NOMO-1 (cell line): ENCODE measurements around the gene MRPL36.

Experiments
- DNase-seq, 2 experiments: peaks; one replicate each; lab custom pipeline; 2025; ENCODE audit not compliant: unreplicated experiment in 2 of 2; lab: John Stamatoyannopoulos, UW

Gene MRPL36

DNA sequence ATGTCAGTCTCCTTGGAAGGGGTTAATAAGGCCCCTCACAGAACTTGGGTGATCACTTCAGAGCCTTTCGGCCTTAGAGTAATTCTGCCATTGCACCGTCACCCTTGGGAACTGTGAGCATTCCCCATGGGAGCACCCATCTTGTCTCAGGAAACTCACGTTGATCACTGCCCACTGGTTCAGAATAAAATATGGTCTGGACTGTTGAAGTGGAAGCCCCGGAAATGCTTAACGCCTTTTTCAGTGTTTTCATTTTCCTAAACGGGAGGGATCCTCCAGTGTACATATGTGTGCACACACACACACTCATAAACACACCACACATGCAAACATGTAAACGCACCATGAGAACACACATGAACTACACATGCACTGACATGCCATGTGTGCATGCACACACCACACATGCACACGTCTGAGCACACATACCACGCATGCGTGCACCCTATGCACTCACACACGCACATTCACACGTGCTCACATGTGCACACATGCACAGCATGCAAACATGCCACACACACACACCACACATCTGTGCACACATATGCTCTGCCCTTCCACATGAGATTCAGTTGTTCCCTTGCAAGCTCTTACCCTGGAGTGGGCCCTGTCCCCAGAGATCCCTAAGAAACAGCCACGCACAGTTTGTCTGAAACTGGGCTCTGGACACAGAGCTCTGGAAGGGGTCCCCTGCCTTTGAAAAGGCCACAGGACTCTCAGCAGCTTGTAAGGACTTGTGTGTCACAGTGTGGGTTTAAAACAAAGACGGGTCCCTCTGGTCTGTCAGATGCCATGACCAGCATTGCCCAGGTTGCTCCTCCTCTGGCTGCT, 17.0 kb downstream of the MRPL36 start:
- no peak for DNase-seq

DNA sequence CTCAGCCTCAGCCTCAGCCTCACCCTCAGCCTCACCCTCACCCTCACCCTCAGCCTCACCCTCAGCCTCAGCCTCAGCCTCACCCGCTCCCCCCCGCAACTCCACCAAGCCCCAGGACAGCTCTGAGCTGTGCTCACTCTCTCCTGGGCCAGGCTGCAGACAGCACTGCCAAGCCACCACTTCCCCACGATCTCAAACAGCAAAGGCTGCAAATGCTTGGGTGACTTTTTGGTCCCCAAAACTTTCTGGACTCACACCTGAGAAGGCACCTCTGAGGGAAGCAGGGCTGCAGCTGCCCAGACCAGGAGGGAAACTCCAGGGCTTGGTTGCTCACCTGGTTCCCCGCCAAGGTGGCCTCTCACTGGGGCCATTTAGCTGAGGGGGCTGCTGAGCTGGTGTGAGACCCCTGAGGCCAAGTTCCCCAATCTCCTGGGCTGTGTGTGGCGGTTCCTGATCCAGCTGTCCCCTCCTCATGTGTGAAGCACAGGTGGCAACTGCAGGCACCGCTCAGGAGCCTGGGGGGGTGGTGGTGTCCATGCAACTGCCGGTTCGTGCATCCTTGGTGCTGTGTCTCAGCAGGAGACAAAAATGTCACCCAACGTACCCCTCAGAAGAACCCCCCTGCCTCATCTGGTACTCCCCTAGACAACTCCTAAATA, 17.8 kb downstream of the MRPL36 start:
- no peak for DNase-seq

DNA sequence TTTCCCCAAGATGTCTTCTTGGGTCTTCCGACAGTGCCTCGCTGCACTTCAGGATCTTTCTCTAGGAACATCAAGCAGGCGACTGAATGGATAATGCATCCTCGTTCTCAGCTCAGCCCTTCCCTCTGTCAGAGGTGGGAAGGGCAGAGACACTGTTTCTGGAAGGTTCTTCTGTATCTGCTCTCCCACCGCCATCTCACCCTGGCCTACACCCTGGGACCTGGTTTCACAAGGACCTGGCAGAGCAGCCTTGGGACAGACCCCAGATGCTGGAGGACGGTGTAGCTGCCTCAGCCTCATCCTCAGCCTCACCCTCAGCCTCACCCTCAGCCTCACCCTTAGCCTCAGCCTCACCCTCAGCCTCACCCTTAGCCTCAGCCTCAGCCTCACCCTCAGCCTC, 18.5 kb downstream of the MRPL36 start:
- no peak for DNase-seq

DNA sequence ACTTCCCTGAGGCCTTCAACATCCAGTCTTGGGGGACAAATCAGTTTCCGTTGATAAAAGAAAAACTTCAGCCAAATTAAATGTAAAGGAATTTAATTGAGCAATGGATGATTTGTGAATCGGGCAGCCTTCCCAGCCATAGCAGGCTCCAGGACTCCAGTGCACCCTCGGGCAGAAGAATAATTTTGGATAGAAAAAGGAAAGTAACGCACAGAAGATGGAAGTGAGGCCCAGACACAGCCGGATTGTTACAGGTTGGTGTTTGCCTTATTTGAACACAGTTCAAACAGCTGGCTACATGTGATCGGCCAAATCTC, 19.1 kb downstream of the MRPL36 start:
- DNase-seq, result no peak

DNA sequence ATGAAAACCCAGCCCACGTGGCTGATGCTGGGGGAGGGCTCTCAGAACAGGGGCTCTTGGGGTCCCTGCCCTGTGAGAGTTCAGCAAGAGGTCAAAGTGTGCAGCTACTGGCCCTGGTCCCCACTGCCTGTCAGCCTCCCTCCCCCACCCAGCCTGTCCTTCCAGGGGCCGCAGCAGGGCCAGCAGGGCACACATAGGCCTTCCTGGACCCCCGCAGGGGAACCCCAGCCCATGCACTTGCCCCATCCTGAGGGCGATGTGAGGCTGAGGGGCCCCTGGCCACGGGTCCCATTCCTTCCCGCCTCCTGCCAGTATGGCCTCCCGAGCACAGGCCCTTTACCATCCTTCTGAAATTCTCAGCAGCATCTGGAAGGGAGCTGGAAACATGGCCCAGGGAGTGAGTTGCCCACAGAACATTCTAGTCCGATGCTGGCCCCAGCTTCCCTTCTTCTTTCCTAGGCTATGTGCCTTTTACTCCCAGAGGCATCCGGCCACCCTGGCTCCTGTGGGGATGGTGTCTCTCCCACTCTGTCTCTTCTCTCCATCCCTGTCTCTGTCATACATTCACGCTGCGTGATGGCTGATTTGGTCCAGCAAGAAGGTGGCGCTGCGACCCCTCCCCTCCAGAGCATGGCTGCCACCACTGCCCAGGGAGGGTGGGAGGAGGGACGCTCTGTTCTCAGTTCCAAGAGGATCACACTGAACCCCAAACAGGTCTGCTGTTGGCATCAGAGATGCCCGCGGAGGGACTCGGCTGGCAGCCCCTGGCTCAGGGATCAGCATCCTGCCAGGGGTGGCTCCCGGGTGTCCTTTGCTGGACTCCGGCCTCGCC, 19.6 kb downstream of the MRPL36 start:
- no peak for DNase-seq

DNA sequence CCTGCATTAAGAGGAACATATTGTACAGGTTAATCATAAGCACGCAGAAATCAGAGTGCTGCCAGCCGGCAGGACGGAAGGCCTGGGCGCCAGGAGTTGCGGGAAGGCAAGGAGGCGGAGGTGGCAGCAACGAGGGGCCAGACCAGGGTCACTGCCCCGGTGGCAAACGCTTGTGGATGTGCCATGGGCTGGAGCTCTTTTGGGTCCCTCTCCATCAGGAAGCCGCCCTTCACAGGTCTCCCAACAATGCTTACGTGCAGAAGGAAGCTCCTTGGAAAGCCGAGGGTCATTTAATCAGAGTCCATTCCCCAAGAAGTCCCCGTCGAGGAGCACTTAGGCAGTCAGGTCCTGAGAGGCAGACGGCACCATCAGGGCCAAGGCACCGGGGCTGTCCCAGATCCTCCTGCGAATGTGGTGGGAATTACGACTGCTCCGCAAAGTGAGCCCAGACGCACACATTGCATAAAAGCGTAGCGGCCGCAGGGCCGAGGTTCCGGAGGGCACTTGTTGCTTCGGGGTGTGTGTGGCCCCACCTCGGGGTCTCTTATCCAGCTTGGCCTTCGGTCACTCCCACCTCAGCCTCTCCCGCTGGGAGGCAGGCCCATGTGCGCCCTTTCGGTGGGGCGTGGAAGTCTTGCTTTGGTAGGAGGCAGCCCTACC, 20.5 kb downstream of the MRPL36 start:
- no peak for DNase-seq

DNA sequence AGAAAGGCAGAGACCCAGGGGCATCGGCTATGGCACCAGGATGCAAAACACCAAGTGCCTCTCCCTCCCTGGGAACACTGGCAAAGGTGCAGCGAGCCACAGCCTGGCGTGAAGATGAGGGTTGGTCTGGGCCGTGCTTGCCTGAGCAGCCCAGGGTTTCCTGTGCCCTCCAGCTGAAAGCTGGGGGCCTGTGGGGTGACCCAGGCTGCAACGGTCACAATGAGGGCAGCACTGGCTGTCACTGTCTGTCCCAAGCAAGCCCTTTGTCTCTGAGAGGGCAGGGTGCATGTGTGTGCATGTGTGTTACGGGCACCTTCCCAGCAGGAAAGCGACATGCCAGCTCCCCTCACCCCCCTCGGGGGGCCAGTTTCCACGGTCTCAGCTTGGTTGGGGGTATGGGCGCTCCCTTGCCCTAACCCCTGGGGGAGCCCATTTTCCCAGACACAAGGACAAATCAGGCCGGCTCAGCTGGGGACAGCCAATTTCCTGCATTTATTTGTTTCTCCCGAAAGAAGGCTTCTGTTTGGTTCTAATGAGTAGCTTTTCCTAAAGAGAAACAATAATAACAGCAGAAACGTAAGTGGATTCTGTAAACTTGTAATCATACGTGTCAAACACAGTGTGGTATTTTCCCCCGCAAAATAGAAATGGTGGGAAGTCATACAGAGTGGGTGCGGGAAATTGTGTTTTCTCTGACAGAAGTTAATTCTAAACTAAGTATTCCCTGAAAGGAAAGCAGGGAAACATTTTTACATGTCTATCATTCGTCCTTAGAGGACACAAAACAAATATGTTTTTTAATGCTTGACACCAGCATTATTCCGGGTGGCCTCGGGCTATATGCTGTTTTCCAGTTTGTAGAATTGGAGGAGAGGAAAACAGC, 21.3 kb downstream of the MRPL36 start:
- DNase-seq, result no peak

DNA sequence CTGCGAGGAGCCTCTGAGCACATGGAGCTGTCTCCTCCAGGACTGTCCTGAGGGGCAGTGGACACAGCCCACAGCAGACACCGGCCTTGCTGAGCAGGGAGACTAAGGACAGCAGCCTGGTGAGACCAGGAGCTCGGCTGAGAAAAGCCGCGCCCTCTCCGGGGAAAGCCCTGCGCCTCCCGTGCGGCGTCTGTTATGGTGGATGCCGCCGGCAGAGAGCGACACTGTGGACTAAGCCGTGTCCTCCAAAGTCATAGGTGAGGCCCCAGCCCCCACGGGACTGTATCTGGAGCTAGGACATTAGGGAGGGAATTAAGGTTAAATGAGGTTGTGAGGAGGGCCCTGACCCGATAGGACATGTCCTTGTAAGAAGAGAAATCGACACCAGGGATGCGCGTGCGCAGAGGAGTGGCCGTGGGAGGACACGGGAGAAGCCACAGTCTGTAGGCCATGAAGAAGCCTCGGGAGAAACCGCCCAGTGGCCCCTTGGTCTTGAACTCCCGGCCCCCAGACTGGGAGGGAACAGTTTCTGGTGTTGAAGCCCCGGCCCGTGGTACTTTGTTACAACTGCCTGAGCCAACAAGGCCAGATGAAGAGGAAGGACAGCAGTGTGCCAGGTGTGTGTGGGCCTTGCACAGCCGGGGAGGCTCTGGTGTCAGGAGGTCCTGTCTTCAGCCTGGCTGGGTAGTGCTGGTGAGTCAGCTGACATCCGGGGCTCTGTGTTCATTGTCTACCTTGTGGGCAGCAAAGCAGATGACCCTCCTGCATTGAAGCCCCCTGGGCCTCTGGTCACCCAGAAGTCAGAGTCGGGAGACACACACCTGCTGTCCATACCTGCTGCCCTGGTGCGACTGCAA, 22.1 kb downstream of the MRPL36 start:
- DNase-seq, result no peak

DNA sequence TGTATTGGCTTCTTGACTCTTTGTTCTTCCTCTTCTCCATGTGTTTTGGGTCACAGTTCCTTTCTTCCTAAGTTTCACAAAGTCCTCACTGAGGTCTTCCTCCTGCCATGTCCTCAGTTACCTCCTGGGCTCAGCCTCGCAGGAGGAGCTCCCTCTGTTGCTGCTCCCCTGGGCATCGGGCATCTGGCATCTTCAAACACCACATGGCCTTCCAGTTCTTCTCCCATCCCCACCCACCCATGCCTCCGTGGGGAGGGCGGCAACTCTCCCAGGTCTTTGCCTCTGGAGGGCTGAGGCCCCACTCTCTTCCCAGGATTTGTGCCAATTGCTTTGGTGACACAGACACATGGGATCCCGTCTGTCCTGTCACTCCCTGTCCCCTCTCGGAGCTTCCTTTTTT, 22.8 kb downstream of the MRPL36 start:
- no peak for DNase-seq

DNA sequence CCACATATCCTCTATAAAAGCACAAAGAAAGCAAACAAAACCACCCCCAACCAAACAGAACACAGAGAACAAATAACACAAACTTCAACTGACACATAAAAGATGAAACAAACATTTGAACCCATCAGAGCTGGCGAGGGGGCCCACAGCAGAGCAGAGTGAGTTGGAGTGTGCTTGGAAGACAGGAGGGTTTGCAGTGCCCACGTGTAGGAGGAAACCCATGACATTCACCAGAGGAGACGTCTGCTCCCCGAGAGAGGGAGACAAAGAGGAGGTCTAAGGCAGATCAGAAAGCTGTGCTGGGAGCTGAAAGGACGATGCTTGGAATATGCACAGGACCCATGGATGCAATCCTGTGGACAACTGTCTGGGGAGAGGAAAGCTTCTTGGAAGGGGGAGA, 27.0 kb downstream of the MRPL36 start:
- no peak for DNase-seq

DNA sequence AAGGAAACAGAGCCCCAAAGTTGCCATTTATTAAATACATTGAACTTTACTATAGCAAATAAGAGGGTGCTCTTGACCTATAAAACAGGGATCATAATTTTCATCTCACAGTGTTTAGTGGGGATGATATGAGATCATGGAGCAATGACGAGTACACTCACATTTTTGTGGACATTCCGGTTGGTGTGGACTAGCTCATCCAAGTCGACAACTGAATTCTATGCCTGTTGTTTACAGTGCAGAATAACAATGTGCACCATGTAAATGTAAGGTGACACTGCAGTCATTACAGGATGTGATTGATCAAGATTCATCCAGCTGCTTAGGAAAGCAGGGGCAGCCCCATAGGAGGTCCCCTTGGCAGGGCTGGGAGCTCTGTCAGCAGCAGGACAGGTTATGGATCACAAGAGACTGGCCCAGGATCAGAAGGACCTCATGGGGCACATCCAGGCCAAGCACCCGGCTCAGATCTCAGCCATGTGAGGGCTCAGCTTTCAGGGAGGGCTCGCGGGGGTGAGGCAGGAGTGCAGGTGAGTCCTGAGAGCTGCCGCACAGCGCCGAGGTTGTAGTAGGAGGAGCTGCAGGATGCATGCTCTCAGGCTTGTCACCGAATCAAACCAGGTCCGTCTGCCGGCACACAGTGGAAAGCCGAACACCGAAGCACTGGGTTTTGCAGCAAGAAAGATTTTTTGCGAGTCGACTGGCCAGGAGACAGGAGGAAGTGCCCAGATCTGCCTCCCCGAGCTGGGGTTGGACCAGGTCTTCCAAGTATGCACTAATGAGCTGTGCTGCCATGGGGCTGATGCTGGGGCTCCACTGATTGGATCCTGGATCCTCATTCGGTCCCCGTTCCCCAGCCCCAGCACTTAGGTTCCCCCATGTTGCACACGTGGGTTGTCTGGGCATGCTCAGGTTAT, 28.2 kb downstream of the MRPL36 start:
- no peak for DNase-seq

DNA sequence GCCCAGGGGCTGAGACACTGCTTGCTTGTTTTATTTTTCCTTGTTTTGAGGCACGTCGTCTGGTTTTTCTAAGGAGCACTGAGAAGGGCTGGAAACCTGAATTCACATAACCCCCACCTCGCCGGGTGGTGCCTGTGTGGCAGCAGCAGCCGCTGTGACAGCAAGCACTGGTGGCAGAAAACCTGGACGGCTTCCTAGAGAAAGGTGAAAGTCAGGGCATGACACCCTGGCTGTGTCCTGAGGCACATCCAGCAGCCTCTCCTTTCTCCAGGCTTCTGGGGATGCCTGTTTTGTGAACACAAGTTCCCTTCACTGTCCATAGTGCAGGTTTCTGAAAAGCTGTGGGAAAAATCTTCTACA, 29.2 kb downstream of the MRPL36 start:
- no peak for DNase-seq

DNA sequence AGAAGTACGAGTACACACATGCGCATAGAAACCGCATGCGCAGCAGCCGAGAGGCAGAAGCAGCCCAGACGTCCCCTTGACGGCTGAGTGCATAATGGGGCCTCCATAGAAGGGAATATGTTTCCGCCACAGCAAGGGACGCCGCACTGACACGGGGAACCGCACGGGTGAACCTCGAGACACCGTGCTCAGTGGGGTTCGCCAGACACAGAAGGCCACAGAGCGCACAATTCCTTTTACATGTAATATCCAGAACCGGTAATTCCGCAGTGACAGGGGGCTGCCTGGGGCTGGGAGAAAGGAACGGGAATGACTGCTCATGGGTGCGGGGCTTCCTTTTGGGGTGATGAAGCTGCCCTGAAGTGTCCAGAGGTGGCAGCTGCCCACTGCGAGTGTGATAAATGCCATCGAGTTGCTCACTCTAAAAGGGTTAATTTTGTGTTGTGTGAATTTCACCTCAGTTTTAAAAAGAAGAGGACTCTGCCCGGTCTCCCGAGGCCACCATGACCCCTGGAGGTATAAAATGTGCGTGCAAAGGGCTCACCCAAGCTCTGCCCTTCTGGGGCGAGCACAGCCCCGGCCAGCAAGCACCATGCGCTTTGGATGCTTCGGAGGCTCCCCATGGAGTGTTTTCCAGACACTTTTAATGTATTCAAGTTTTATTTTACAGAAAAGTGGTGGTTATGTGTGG, 29.7 kb downstream of the MRPL36 start:
- no peak for DNase-seq

DNA sequence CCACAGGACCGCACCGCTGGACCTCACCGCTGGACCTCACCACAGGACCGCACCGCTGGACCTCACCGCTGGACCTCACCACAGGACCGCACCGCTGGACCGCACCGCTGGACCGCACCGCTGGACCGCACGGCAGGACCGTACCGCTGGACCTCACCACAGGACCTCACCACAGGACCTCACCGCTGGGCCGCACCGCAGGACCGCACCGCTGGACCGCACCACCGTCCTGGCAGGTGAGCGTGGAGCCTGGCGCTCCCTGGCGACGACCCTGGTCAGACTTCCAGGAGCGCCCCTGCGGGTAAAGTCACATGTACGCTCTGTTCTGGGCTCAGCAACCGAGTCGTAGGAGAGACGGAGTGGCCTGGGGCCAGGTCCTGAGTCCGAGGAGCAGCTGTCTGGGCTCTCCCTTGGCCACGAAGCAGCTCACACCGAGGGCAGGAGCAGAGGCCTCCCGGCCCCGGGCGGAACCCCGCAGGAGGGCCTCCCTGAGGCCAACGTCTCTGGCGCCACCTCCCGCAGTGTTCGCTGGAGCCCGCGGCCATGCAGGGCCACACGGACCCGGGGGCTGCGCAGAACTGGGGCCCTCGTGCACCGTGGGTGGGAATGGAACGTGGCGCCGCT, 30.5 kb downstream of the MRPL36 start:
- no peak for DNase-seq

DNA sequence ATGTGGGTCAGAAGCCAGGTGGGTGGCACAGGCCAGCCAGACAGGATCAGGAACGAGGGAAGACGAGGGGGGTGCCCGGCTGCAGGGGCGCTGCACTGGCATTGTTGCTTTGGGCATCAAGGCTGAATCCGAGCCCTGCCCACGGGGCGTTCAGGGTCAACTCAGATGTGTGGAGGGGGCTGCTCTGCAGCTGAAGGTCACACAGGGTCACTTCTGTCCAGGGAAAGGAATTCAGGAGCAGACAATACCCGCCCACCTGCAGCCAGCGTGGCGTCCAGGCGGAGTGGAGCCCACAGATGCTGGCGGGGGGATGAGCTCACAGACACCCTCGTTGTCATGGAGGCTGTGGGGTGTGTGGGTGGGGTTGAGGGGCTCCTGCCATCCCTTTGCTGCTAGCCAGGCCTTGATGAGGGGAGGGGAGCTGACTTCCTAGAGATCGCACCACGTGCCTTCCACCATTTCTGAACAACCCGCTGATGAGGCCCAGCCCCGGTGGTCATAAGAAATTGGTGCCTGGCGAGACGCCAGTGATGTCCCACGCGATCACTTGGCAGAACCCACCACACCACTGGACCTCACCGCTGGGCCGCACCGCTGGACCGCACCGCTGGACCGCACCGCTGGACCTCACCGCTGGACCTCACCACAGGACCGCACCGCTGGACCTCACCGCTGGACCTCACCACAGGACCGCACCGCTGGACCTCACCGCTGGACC, 31.2 kb downstream of the MRPL36 start:
- DNase-seq, result no peak

DNA sequence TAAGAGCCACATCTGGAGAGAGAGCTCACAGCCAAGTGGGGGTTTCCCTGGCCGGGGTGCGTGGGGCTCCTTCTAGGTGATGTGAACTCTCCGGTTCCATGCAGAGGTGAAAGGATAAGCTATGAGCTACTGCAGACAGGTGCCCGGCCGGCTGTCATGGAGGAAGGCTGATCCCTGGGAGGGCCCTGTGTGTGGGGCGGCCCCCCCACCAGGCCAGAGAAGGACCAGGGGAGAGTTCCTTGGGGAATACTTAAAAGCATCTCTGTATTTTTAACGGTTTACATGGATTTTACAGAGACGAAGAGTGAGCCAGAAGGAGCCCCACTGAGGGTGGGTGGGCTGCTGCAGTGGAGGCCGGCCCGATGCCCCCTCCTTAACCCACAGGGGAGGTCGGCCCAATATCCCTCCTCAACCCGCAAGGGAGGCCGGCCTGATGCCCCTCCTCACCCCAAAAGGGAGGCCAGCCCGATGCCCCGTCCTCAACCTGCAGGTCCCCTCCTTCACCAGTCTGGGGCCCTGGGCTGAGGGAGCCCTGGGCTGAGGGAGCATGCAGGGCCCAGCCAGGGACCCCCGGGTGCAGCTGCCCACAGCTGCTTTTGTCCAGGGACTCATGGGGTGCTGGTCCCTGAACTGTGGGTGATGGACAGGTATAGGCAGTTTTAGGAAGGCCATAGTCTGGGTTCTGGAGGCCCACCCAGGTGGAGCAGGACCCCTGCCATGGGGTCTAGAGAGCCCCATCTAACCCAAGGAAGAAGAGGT, 31.9 kb downstream of the MRPL36 start:
- no peak for DNase-seq
